ENCODE measurements around the gene FHAD1.

GRCh38 chr1:15381805-15382204, 134.8 kb downstream of the FHAD1 start:
- TF ChIP-seq, protein P1, sequence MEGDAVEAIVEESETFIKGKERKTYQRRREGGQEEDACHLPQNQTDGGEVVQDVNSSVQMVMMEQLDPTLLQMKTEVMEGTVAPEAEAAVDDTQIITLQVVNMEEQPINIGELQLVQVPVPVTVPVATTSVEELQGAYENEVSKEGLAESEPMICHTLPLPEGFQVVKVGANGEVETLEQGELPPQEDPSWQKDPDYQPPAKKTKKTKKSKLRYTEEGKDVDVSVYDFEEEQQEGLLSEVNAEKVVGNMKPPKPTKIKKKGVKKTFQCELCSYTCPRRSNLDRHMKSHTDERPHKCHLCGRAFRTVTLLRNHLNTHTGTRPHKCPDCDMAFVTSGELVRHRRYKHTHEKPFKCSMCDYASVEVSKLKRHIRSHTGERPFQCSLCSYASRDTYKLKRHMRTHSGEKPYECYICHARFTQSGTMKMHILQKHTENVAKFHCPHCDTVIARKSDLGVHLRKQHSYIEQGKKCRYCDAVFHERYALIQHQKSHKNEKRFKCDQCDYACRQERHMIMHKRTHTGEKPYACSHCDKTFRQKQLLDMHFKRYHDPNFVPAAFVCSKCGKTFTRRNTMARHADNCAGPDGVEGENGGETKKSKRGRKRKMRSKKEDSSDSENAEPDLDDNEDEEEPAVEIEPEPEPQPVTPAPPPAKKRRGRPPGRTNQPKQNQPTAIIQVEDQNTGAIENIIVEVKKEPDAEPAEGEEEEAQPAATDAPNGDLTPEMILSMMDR (IDR thresholded peaks at IDR 0.05; ENCODE audit: low read depth, low read length) = no peak
- TF ChIP-seq EZH2phosphoT487 (IDR thresholded peaks at IDR 0.05; ENCODE audit: low read depth) = no peak
